Measurements from ENCODE around the gene SLC25A19. TPM values are rescaled to one million over a fixed set of nuclear protein-coding genes. Genes with fewer than 3 reads are reported as not detected.

SLC25A19 gene
- polyA plus RNA-seq, 1 of the 3 experiments (the other 2 are of a cell fraction): 11.7 TPM

DNA sequence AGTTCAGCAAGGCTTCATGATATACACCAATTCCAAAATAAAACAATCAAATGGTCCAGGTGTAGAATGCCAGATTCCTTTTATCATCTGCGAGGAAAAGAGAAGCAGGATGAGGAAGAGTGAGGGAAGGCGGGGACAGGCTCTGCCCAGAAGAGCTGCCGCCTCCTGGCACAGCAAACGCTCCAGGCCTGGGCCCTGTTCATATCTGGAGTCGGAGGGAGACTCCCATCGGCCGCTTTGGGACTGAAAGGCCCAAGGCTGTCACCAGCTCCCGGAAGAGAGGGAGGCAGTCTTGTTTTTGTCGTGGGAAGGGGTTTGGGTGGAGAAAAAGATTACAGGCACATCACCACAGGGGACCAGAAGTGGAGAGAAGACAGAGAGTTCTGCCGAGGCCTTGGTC, 29.0 kb upstream of the SLC25A19 start:
- DNase-seq: no peak
- TF ChIP-seq, protein P1, sequence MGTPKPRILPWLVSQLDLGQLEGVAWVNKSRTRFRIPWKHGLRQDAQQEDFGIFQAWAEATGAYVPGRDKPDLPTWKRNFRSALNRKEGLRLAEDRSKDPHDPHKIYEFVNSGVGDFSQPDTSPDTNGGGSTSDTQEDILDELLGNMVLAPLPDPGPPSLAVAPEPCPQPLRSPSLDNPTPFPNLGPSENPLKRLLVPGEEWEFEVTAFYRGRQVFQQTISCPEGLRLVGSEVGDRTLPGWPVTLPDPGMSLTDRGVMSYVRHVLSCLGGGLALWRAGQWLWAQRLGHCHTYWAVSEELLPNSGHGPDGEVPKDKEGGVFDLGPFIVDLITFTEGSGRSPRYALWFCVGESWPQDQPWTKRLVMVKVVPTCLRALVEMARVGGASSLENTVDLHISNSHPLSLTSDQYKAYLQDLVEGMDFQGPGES (IDR thresholded peaks at IDR 0.05; ENCODE audit: low read depth, low read length): no peak
- TF ChIP-seq RFX5 (IDR thresholded peaks at IDR 0.05; ENCODE audit: low read length) (no peak), RAD21 (IDR thresholded peaks at IDR 0.05; ENCODE audit: low read length) (no peak), ELF1 (IDR thresholded peaks at IDR 0.05) (no peak), RCOR1 (IDR thresholded peaks at IDR 0.05; ENCODE audit: low read length) (no peak), GATA2 (CRISPR knock-in tag; IDR thresholded peaks at IDR 0.05) (no peak), SMC3 (IDR thresholded peaks at IDR 0.05; ENCODE audit: low read depth, low read length) (no peak)
- TF ChIP-seq, protein P2, sequence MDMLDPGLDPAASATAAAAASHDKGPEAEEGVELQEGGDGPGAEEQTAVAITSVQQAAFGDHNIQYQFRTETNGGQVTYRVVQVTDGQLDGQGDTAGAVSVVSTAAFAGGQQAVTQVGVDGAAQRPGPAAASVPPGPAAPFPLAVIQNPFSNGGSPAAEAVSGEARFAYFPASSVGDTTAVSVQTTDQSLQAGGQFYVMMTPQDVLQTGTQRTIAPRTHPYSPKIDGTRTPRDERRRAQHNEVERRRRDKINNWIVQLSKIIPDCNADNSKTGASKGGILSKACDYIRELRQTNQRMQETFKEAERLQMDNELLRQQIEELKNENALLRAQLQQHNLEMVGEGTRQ (IDR thresholded peaks at IDR 0.05; ENCODE audit: borderline replicate concordance, low read depth, low read length): no peak
- TF ChIP-seq, protein P3, sequence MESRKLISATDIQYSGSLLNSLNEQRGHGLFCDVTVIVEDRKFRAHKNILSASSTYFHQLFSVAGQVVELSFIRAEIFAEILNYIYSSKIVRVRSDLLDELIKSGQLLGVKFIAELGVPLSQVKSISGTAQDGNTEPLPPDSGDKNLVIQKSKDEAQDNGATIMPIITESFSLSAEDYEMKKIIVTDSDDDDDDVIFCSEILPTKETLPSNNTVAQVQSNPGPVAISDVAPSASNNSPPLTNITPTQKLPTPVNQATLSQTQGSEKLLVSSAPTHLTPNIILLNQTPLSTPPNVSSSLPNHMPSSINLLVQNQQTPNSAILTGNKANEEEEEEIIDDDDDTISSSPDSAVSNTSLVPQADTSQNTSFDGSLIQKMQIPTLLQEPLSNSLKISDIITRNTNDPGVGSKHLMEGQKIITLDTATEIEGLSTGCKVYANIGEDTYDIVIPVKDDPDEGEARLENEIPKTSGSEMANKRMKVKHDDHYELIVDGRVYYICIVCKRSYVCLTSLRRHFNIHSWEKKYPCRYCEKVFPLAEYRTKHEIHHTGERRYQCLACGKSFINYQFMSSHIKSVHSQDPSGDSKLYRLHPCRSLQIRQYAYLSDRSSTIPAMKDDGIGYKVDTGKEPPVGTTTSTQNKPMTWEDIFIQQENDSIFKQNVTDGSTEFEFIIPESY (IDR thresholded peaks at IDR 0.05; ENCODE audit: borderline replicate concordance, low read depth): no peak
- TF ChIP-seq, protein P4, sequence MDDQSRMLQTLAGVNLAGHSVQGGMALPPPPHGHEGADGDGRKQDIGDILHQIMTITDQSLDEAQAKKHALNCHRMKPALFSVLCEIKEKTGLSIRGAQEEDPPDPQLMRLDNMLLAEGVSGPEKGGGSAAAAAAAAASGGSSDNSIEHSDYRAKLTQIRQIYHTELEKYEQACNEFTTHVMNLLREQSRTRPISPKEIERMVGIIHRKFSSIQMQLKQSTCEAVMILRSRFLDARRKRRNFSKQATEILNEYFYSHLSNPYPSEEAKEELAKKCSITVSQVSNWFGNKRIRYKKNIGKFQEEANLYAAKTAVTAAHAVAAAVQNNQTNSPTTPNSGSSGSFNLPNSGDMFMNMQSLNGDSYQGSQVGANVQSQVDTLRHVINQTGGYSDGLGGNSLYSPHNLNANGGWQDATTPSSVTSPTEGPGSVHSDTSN (IDR thresholded peaks at IDR 0.05): no peak
- Histone ChIP-seq H3K9ac (no peak overlapping the region), H3K4me3 (ENCODE audit: low read depth in 2 of 2, low read length in 1 of 2) (no peak overlapping the region), H3K27me3 (ENCODE audit: insufficient read depth) (no peaks in the 10 kb centered on the region), H3K9me2 (no peaks in the 10 kb centered on the region), H2AFZ (ENCODE audit: low read depth) (no peak overlapping the region), H3K36me3 (replicated peaks in 1 of 2; ENCODE audit: control insufficient read depth in 1 of 2, insufficient read depth in 2 of 2, low read length in 1 of 2) (peaks cover 33 to 36% of the 10 kb centered on the region in 2 experiments), H3K27ac (ENCODE audit: low read depth in 2 of 2, low read length in 1 of 2) (no peak overlapping the region), H4K20me1 (ENCODE audit: insufficient read depth) (peaks cover 5% of the 10 kb centered on the region), H3K4me2 (no peak overlapping the region), H3K79me2 (ENCODE audit: insufficient read depth) (peaks cover 7% of the 10 kb centered on the region), H3K9me3 (no peaks in the 10 kb centered on the region), H3K4me1 (ENCODE audit: control insufficient read depth in 1 of 2, insufficient read depth in 2 of 2, low read depth in 1 of 2, low read length in 1 of 2) (no peaks in the 10 kb centered on the region), H3F3A (replicated peaks; ENCODE audit: insufficient read depth) (peaks cover 15% of the 10 kb centered on the region)
- CTCF ChIA-PET: interaction anchor here (1.0 to 1.8 kb wide), 4 partner anchors 18 to 94 kb away, joined by 3 to 6 read pairs (median 5); no protein-coding TSS in a partner anchor
- 93% methylated on average over 10 of the region's 10 CpGs for WGBS (ENCODE audit: low lambda C conversion rate)
- POLR2A ChIA-PET: interaction anchor here (1.4 kb wide), 1 partner anchor 75 kb away, joined by 3 read pairs; no protein-coding TSS in a partner anchor

DNA sequence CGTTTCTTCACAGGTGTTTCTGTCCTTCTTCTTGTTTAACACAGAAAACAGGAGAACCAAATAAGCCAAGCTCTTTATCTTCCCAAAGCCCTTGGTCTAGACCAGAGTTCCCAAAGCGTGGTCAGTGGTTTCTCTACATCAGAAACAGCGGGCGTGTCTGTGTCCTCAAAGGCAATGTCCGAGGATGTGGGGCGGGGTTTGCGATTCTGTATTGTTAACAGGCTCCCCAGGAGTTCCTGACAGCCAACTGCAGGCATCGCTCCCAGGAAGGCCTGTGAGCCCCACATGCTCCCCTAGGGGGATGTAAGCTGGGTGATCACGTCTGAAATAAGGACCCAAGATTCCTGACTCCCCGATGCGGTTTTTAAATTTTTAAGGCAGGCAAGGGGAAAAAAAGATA, 28.4 kb upstream of the SLC25A19 start:
- Histone ChIP-seq H3K9me3 (no peaks in the 10 kb centered on the region), H3K4me2 (no peak overlapping the region), H3K79me2 (ENCODE audit: insufficient read depth) (peaks cover 6% of the 10 kb centered on the region), H3K27me3 (ENCODE audit: insufficient read depth) (no peaks in the 10 kb centered on the region), H3F3A (replicated peaks; ENCODE audit: insufficient read depth) (peaks cover 11% of the 10 kb centered on the region), H2AFZ (ENCODE audit: low read depth) (no peak overlapping the region), H3K36me3 (replicated peaks in 1 of 2; ENCODE audit: control insufficient read depth in 1 of 2, insufficient read depth in 2 of 2, low read length in 1 of 2) (peaks cover 31 to 36% of the 10 kb centered on the region in 2 experiments), H3K9me2 (no peaks in the 10 kb centered on the region), H3K9ac (no peak overlapping the region), H3K4me1 (ENCODE audit: control insufficient read depth in 1 of 2, insufficient read depth in 2 of 2, low read depth in 1 of 2, low read length in 1 of 2) (no peaks in the 10 kb centered on the region), H3K4me3 (ENCODE audit: low read depth in 2 of 2, low read length in 1 of 2) (no peak overlapping the region), H4K20me1 (ENCODE audit: insufficient read depth) (peaks cover 3% of the 10 kb centered on the region), H3K27ac (ENCODE audit: low read depth in 2 of 2, low read length in 1 of 2) (no peak overlapping the region)
- TF ChIP-seq SMC3 (IDR thresholded peaks at IDR 0.05; ENCODE audit: low read depth, low read length): no peak
- TF ChIP-seq, protein P5, sequence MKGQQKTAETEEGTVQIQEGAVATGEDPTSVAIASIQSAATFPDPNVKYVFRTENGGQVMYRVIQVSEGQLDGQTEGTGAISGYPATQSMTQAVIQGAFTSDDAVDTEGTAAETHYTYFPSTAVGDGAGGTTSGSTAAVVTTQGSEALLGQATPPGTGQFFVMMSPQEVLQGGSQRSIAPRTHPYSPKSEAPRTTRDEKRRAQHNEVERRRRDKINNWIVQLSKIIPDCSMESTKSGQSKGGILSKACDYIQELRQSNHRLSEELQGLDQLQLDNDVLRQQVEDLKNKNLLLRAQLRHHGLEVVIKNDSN (IDR thresholded peaks at IDR 0.05; ENCODE audit: borderline replicate concordance, low read depth): no peak
- no peak for TF ChIP-seq CHD2 (IDR thresholded peaks at IDR 0.05; ENCODE audit: low read length, partially characterized antibody)
- TF ChIP-seq, protein P6, sequence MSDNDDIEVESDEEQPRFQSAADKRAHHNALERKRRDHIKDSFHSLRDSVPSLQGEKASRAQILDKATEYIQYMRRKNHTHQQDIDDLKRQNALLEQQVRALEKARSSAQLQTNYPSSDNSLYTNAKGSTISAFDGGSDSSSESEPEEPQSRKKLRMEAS (IDR thresholded peaks at IDR 0.05; ENCODE audit: low read depth): no peak
- ChIA-PET POLR2A (interaction anchor here (1.4 kb wide), 1 partner anchor 75 kb away, joined by 3 read pairs; no protein-coding TSS in a partner anchor), CTCF (interaction anchor here (1.0 to 1.9 kb wide), 3 partner anchors 26 to 95 kb away, joined by 5 to 7 read pairs (median 6); partner anchors contain the start of gene SLC25A19)
- 95% methylated on average over 11 of the region's 11 CpGs for WGBS (ENCODE audit: low lambda C conversion rate)
- DNase-seq: no peak

Measured in SK-N-SH (cell line).